GM18505 (cell line): ENCODE results near the gene NOL4L.

Experiments
- ATAC-seq: cut with Tn5 transposase; IDR thresholded peaks from one replicate; pipeline ENCODE4 v1.9.1; 2021; ENCODE audit not compliant: unreplicated experiment
- POLR2A ChIP-seq: IDR thresholded peaks from 4 replicates; pipeline ENCODE4 v1.6.1; 2011; ENCODE audit warnings: borderline replicate concordance; ENCODE audit not compliant: insufficient read depth, insufficient read length; ENCODE audit errors: extremely low read depth

NOL4L gene

GRCh38 chr20:32446301-32447100, 138.6 kb downstream of the NOL4L start:
- ATAC-seq, result no peak
- no peak for TF ChIP-seq POLR2A

GRCh38 chr20:32445539-32446273, 139.4 kb downstream of the NOL4L start:
- no peak for TF ChIP-seq POLR2A
- no peak for ATAC-seq

- no peak for ATAC-seq
- TF ChIP-seq POLR2A, result no peak
These were observed 140.5 kb downstream of the NOL4L start for GRCh38 chr20:32444474-32445220.

- ATAC-seq, result no peak
- TF ChIP-seq POLR2A, result no peak
These were observed 141.7 kb downstream of the NOL4L start for GRCh38 chr20:32443386-32443974.

GRCh38 chr20:32442630-32443373, 142.3 kb downstream of the NOL4L start:
- TF ChIP-seq POLR2A, result no peak
- ATAC-seq, result no peak

GRCh38 chr20:32441638-32442037, 143.5 kb downstream of the NOL4L start:
- no peak for TF ChIP-seq POLR2A
- ATAC-seq, result no peak

GRCh38 chr20:32440758-32441078, 144.4 kb downstream of the NOL4L start:
- no peak for TF ChIP-seq POLR2A
- no peak for ATAC-seq

GRCh38 chr20:32440069-32440757, 144.9 kb downstream of the NOL4L start:
- no peak for TF ChIP-seq POLR2A
- no peak for ATAC-seq

- TF ChIP-seq POLR2A, result no peak
- ATAC-seq, result no peak
These were observed 145.9 kb downstream of the NOL4L start for GRCh38 chr20:32439132-32439829.

GRCh38 chr20:32438331-32438858, 146.7 kb downstream of the NOL4L start:
- ATAC-seq, result no peak
- TF ChIP-seq POLR2A, result no peak

GRCh38 chr20:32437391-32438074, 147.6 kb downstream of the NOL4L start:
- TF ChIP-seq POLR2A, result no peak
- no peak for ATAC-seq
